T-helper 9 cell (primary cell): Measurements from ENCODE around the gene RTP5.
A peak's percentile ranks its signal among the peaks of the same experiment; 100 is the strongest.
"Not testable (repeated sequence)": the region's sequence is repeated elsewhere in the genome, so short reads cannot be mapped to it uniquely, and the experiment has no call there.

Experiments
- DNase-seq: peaks from one replicate; pipeline ENCODE4 v3.0.0-alpha.2; 2020

The RTP5 gene

DNA sequence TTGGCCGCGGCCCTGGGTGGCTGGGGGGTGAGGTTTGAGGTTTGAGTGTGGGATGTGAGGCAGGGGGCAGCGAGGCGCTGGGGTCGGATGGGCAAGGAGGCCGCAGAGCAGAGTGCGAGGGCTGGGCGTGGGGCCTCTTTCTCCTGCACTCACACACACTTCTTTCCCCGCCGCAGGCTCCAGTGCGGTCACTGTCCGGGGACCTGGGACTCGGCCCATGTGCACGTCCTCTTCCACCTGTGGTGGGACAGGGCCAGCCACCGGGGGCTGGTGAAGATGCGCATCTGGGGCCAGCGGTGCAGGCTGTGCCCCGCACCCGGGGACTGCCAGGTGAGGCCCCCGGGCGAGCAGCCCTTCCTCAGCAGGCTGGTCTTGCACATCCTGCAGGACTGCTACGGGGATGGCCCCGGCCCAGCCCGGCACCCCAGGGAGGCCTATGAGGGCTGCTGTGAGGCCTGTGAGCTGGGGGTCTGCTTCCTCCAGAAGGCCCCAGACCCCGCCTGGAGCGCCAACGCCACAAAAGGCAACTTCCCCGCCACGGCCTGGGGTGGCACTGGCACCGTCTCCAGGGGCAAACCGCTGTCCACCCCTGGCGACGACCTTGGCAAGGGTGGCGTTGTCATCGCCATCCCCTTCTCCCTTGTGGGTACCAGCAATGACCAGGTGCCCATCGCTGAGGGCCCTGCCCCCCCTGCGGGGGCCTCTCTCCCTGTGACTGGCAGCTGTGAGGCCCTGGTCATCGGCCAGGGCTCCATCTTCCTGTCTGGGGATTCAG lies 2.2 kb downstream of the RTP5 start:
- no peak for DNase-seq

DNA sequence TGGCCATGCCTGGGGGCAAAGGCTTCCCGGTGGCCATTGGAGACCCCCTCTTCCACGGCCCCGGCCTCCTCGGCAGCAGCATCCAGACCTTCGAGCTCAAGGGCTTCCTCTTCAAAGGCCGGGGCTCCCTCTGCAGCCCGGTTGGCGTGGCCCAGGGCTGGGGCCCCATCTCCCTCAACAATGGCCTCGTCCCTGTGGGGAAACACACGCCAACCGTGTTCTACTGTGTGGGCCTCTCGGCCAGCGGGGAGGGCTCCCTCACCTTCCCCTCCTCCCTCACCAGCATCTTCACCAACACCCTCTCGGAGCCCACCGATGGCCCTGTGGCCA lies 2.7 kb downstream of the RTP5 start:
- no peak for DNase-seq

DNA sequence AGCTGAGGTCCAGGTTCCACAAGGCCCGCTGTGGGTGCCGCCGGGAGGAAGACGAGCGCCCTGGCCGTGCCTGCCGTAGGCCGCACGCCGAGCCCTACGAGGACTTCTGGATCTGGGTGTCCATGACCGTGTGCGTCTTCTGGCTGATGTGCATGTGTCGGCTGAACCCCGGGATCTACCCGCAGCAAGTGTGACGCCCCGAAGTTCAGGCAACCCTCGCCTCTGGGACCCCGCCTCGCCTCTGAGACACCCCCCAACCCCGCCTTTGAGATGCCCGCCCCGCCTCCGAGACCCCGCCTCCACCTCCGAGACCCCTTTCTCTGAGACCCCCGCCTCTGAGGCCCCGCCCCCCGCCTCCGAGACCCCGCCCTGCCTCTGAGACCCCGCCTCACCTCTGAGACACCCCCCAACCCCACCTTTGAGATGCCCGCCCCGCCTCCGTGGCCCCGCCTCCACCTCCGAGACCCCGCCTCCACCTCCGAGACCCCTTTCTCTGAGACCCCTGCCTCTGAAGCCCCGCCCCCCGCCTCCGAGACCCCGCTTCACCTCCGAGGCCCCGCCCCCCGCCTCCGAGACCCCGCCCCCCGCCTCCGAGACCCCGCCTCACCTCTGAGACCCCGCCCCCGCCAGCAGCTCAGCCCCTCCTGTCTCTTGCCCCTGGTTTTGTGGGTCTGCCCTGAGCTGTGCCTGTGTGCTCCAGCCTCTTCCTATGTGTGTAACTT lies 3.7 kb downstream of the RTP5 start:
- DNase-seq: no peak

DNA sequence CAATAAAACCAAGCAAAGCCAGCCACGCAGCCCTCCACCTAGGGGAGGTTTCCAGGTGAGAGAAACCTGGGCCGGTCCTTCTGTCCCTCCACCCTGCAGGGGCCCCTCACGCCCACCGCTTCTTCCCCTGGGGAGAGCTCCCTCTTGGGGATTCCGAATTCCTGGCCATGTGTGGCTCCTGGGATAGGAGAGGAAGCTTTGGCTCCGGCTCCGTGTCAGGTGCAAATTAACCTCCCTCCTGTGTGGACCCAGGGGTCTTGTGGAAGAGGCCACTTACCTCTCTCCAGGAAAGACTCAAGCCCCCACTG lies 4.2 kb downstream of the RTP5 start:
- no peak for DNase-seq

- no peak for DNase-seq
Observed at GRCh38 chr2:241874277-241874925, 4.9 kb downstream of the RTP5 start.

DNA sequence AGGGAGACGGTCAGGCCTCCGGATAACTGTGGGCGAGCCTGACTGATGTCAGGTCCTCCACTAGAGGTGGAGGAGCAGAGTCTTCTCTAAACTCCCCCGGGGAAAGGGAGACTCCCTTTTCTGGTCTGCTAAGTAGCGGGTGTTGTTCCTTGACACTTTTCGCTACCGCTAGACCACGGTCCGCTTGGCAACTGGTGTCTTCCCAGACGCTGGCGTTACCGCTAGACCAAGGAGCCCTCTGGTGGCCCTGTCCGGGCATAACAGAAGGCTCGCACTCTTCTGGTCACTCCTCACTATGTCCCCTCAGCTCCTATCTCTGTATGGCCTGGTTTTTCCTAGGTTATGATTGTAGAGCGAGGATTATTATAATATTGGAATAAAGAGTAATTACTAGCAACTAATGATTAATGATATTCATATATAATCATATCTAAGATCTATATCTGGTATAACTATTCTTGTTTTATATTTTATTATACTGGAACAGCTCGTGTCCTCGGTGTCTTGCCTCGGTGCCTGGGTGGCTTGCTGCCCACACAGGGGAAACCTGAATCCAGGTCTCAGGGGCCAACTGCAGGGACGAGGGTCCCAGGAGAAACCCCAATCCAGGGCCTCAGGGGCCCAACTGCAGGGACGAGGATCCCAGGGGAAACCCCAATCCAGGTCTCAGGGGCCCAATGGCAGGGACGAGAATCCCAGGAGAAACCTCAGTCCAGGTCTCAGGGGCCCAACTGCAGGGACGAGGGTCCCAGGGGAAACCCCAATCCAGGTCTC lies 6.4 kb downstream of the RTP5 start:
- not testable (repeated sequence) for DNase-seq

GRCh38 chr2:241876528-241877196 lies 7.1 kb downstream of the RTP5 start:
- no peak for DNase-seq

GRCh38 chr2:241877197-241877685 lies 7.7 kb downstream of the RTP5 start:
- no peak for DNase-seq

DNA sequence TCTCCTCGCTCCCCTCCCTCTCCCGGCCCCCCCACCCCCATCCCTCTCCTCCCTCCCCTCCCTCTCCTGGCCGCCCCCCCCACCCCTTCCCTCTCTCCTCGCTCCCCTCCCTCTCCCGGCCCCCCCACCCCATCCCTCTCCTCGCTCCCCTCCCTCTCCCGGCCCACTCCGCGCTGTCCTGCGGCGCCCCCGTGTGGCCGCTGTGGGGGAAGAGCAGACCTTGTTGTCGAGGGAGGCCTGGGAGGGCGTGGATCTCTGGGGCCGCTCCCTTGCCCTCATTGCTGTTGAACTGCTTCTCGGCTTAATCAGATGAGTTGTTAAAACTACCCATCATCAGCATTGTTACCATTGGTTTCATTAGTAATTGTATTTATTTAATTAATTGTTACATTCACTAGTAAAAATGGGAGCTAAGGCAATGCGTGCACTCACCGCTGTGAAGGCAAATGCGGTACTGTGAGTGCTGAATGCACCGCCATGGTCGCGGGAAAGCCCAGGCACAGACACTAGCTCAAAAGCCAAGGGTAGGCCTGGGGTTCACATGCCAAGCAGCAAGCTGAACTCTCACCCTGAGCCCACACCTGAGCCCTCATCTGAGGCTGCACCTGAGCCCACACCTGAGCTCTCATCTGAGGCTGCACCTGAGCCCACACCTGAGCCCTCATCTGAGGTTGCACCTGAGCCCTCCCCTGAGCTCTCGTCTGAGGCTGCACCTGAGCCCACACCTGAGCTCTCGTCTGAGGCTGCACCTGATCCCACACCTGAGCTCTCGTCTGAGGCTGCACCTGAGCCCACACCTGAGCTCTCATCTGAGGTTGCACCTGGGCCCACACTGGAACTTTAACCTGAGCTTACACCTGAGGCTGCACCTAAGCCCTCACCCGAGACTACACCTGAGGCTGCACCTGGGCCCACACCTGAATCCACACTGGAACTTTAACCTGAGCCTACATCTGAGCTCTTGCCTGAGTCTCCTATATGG lies 8.8 kb downstream of the RTP5 start:
- peak; percentile 74 for DNase-seq

DNA sequence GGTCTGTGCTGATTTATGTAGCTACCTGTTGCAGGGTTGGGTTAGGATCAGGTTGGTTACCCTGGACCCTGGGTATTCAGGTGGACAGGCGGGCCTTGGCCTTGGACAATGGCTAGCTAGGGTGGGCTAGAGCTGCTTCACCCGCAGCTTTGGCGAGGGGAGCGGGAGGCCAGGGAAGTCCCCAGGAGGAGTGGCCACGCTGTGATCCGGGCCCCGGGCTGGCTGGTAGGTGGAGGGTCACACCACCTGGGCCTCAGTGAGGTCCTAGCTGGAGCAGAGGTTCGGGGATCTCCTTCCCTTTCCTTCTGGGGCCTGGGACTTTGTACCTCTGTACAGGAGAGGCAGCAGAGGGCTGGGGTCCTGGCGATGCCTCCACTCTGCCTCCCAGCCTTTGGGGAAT lies 9.8 kb downstream of the RTP5 start:
- DNase-seq: no peak

GRCh38 chr2:241880311-241881073 lies 11.0 kb downstream of the RTP5 start:
- DNase-seq: no peak

GRCh38 chr2:241882091-241882625 lies 12.6 kb downstream of the RTP5 start:
- no peak for DNase-seq

- DNase-seq: no peak
Observed at GRCh38 chr2:241884951-241885290, 15.4 kb downstream of the RTP5 start.

DNA sequence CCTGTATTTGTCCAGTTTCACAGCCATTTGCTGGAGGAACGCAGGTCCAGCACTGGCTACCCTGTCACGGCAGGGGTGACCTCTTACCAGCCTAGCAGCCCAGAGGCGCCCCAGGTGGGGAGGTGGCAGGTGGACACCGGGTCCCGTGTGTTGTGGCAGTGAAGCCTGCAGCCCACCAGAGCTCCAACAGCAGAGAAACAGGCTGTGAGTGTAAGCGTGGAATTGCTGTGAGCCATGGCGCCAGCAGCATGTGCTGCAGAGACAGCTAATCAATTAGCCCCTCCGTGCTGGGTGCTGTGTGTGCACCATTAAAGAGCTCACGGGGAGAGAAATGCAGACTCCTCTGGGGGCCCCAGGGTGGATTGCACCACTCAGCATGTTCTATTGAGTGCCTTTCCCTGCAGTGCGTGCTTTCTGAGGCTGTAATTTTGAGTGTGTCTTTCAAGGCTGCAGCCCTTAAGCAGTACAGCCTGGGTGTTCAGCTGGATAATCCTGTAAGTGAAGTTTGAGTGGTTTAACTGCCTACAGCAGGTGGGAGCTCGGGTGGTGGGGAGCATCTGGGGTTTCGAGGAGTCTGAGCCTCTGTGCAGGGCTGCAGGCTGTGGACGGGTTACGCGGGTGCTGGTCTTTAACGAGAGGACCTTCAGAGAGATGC lies 15.9 kb downstream of the RTP5 start:
- no peak for DNase-seq

- no peak for DNase-seq
Observed at GRCh38 chr2:241885946-241886643, 16.6 kb downstream of the RTP5 start.

DNA sequence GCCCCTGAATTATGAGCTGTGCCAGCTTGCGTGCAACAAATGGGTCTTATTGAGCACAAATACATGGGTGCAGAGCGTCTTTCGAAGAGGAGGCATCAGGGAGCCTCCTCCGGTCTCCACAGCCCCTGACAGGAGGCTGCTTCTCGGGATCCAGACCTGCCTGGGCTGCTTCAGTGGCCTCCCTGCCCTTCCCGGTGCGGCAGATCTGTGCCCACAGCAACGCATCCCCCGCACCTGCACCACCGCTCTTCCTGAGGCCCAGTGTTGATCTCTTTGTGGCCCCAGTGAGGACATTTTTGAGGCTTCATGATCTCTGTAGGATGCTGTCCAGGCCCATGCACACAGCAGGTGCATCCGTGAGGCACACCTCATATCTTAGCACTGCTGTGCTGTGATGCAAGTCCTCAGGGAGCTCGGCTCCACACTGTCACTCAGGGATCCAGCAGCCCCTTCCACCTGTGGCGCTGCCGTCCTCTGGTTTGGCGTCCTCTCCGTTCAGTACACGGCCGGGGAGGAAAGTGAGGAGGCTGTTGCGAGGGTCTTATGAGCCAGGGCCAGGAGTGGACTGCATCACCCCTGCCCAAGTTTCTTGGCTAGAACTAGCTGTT lies 17.4 kb downstream of the RTP5 start:
- DNase-seq: no peak

DNA sequence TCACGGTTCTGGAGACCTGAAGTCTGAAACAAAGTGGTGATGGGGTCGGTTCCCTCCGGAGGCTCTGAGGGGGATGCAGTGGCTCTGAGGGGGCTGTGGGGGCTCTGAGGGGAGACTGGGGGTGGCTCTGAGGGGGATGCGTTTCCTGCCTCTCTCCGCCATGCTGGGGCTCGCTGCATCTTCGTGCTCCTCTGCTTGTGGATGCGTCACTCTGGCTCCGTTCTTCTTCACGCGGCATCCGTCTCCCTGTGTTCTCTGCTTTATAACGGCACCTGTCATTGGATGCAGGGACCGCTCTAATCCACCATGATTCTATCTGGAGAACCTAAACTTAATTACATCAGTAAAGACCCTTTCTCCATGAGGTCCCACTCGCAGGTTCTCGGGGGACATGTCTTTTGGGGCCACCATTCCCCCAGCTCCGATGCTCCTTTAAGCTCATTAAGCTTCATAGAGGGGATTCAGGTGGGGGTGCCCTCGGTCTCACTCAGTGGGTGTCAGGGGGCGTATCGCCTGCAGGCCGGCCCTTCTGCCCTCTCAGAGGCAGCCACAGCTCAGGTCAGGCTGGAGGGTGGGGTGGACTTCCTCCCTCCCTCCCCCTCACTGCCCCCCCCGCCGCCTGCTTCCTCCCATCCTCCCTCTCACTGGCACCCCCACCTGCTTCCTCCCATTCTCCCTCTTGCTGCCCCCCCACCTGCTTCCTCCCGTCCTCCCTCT lies 18.4 kb downstream of the RTP5 start:
- no peak for DNase-seq

GRCh38 chr2:241888641-241889040 lies 19.1 kb downstream of the RTP5 start:
- DNase-seq: no peak
